Heart left ventricle (tissue), 16 donors: Measurements from ENCODE around the gene CBX2. TPM values are rescaled to one million over a fixed set of nuclear protein-coding genes. Genes with fewer than 3 reads are reported as not detected.

Experiments
- ATAC-seq, 4 donors: fragments of 200-7000 bp; cut with Tn5 transposase; one replicate each; pipeline ENCODE4 v1.9.1; 2020 to 2022; ENCODE audit warnings: moderate library complexity in 4 of 4, mild to moderate bottlenecking in 3 of 4, moderate number of reproducible peaks in 1 of 4
- DNase-seq, 5 donors: peaks; one replicate each; pipeline ENCODE4 v3.0.0-alpha.2; 2020
- H3K27ac ChIP-seq, 12 donors: fragments of 200-600 bp; sonication (generic) in 4 of 12; one replicate each; pipeline versions ENCODE4 v1.5.0 to v1.8.0; 2016 to 2022; ENCODE audit warnings: mild to moderate bottlenecking in 2 of 12
- H3K27me3 ChIP-seq, 9 donors: fragments of 200-600 bp; sonication (generic) in 2 of 9; one replicate each; pipeline versions ENCODE4 v1.5.1 to v1.8.0; 2016 to 2022; ENCODE audit warnings: mild to moderate bottlenecking in 3 of 9
- H3K36me3 ChIP-seq, 9 donors: fragments of 200-600 bp; sonication (generic) in 2 of 9; one replicate each; pipeline versions ENCODE4 v1.5.0 to v1.8.0; 2018 to 2022; ENCODE audit warnings: mild to moderate bottlenecking in 2 of 9
- H3K4me1 ChIP-seq, 12 donors: fragments of 200-600 bp; sonication (generic) in 4 of 12; one replicate each; pipeline versions ENCODE4 v1.5.0 to v1.8.0; 2016 to 2022; ENCODE audit warnings: mild to moderate bottlenecking in 3 of 12
- H3K4me3 ChIP-seq, 12 donors: fragments of 200-600 bp; sonication (generic) in 4 of 12; one replicate each; pipeline versions ENCODE4 v1.5.0 to v1.8.0; 2017 to 2022; ENCODE audit warnings: mild to moderate bottlenecking in 9 of 12, moderate library complexity in 4 of 12
- H3K9me3 ChIP-seq, 12 donors: fragments of 200-600 bp; sonication (generic) in 4 of 12; one replicate each; pipeline versions ENCODE4 v1.5.0 to v1.8.0; 2016 to 2022; ENCODE audit warnings: mild to moderate bottlenecking in 1 of 12
- CTCF ChIP-seq, 12 donors: fragments of 200-600 bp; sonication (generic) in 4 of 12; IDR thresholded peaks; one replicate each; pipeline versions ENCODE4 v1.5.0 to v1.8.0; 2018 to 2022; ENCODE audit warnings: antibody characterized with exemption in 12 of 12, mild to moderate bottlenecking in 5 of 12
- POLR2A ChIP-seq, 2 donors: fragments of 450-650 bp; IDR thresholded peaks; one replicate each; pipeline ENCODE4 v1.6.1; 2017; ENCODE audit warnings: antibody characterized with exemption in 2 of 2, mild to moderate bottlenecking in 2 of 2, moderate library complexity in 2 of 2
- whole genome bisulfite sequencing, 4 donors: extraction: QIAGEN DNeasy Blood & Tissue Kit in 2 of 4; methylation state at CpG; one replicate each; pipeline versions ENCODE4 v1.1.5 to v1.1.7; 2013 to 2018; 5-methylcytosine and 5-hydroxymethylcytosine counted together
- intact Hi-C, 10 donors: fragments of 100-400 bp; cut with DNase I; formaldehyde crosslinking; loops; one replicate each; pipeline versions ENCODE4 v1.11.1 to v1.14.2; 2022
- polyA plus RNA-seq, 2 donors: library from polyadenylated mRNA; stranded (reverse); fragments of 200-250 nt; gene quantifications; one replicate each; pipeline ENCODE4 v1.2.3, GENCODE V29; 2013
- total RNA-seq, 9 donors: library from RNA; depleted of rRNA in 2 of 9; stranded (reverse); fragments of >200 nt in 2 of 9; fragmentation: NEBNext Ultra II Directional in 3 of 9; extraction: Animal tissue kit (Norgen Biotek cat#: 25700) in 3 of 9; gene quantifications; one replicate each; pipeline versions ENCODE4 v1.1.0 to v1.2.4, GENCODE V29; 2016 to 2023
- donor health status: ischemic (EF 13 %, LVEDD 7.1; RV severe dilation, severe dysfunction).
- donor health status: healthy with polysubstance abuse.
- donor health status: DM: no; HTN: yes; CAD: no.
- donor health status: DM: no; HTN: no; CAD: no.
- donor health status: ischemic (EF 25% LVEDD 6.9; RV normal size, moderate dysfunction).
- donor health status: ischemic (EF 25% LVEDD 5.7; RV mildly dilated, moderate dysfunction).
- donor health status: healthy.
- donor health status: DM: yes; HTN: yes; CAD: no.
- donor health status: ischemic (EF 35%, LVEDD 5.7; RV mildly dilated, moderate dysfunction).
- donor health status: nonischemic (EF 11% LVEDD 7.7; RV severe dilation, severe dysfunction).
- donor health status: DM: yes; HTN: yes; CAD: no.
- donor health status: PGD.
- donor health status: ischemic (EF 29% LVEDD 5.4; RV normal size, mild dysfunction).
- donor health status: nonischemic (EF 23%, LVEDD 6.1; RV moderate dilation, normal function).

The CBX2 gene
- total and polyA plus RNA-seq, 11 donors = 2.4 to 4.3 (median 3.1) TPM

GRCh38 chr17:79802039-79802735 lies 24.2 kb downstream of the CBX2 start:
- H3K36me3 ChIP-seq = no peaks in the 10 kb centered on the region
- WGBS, 4 donors = 5 to 8% (median 7%) methylated on average over 8 to 11 of the region's 11 CpGs
- H3K9me3 ChIP-seq = no peaks in the 10 kb centered on the region
- H3K27ac ChIP-seq = no peak overlapping the region
- intact Hi-C loops = loop anchor here in 5 of 10 donors (2.0 to 10.0 kb wide), 5 partner anchors 39 to 190 kb away; no protein-coding TSS in a partner anchor
- DNase-seq (no peak), ATAC-seq (no peak)
- H3K4me3 ChIP-seq = no peak overlapping the region
- no peak for TF ChIP-seq CTCF (IDR thresholded peaks at IDR 0.05)
- no peak for TF ChIP-seq POLR2A (IDR thresholded peaks at IDR 0.05)
- H3K27me3 ChIP-seq = peaks cover 87 to 98% (median 94%) of the 10 kb centered on the region in 9 donors
- H3K4me1 ChIP-seq = peaks cover 0 to 71% (median 37%) of the 10 kb centered on the region in 12 donors

GRCh38 chr17:79802736-79803420 lies 24.9 kb downstream of the CBX2 start:
- 5 to 8% (median 6%) methylated on average over 35 to 57 of the region's 57 CpGs for WGBS, 4 donors

GRCh38 chr17:79803421-79803996 lies 25.6 kb downstream of the CBX2 start:
- H3K36me3 ChIP-seq = no peaks in the 10 kb centered on the region
- peaks cover 0 to 62% (median 27%) of the 10 kb centered on the region in 12 donors for H3K4me1 ChIP-seq
- WGBS, 4 donors = 7 to 12% (median 9%) methylated on average over 20 to 31 of the region's 31 CpGs
- ATAC-seq (no peak), DNase-seq (no peak)
- TF ChIP-seq POLR2A (IDR thresholded peaks at IDR 0.05) = no peak
- TF ChIP-seq CTCF (IDR thresholded peaks at IDR 0.05) = no peak
- H3K9me3 ChIP-seq = no peaks in the 10 kb centered on the region
- intact Hi-C loops = loop anchor here in 5 of 10 donors (2.0 to 10.0 kb wide), 5 partner anchors 37 to 189 kb away; no protein-coding TSS in a partner anchor
- peak overlapping the region in 1 of 12 donors; percentile 44 for H3K4me3 ChIP-seq
- H3K27ac ChIP-seq = no peak overlapping the region
- peaks cover 86 to 100% (median 97%) of the 10 kb centered on the region in 9 donors for H3K27me3 ChIP-seq

More at GRCh38 chr17:79802736-79803420, 24.9 kb downstream of the CBX2 start:
- Histone ChIP-seq H3K4me3 (no peak overlapping the region), H3K4me1 (peaks cover 0 to 69% (median 34%) of the 10 kb centered on the region in 12 donors), H3K9me3 (no peaks in the 10 kb centered on the region), H3K27ac (no peak overlapping the region), H3K27me3 (peaks cover 87 to 100% (median 98%) of the 10 kb centered on the region in 9 donors), H3K36me3 (no peaks in the 10 kb centered on the region)
- ATAC-seq (no peak), DNase-seq (no peak)
- TF ChIP-seq POLR2A (IDR thresholded peaks at IDR 0.05) = no peak
- intact Hi-C loops = loop anchor here in 5 of 10 donors (2.0 to 10.0 kb wide), 5 partner anchors 38 to 189 kb away; no protein-coding TSS in a partner anchor

- Histone ChIP-seq H3K4me1 (peaks cover 0 to 55% (median 21%) of the 10 kb centered on the region in 12 donors), H3K9me3 (no peaks in the 10 kb centered on the region), H3K27ac (no peak overlapping the region), H3K36me3 (no peaks in the 10 kb centered on the region), H3K4me3 (peak overlapping the region in 2 of 12 donors; percentile 25 to 44), H3K27me3 (peaks cover 85 to 100% (median 97%) of the 10 kb centered on the region in 9 donors)
- ATAC-seq (no peak), DNase-seq (no peak)
- WGBS, 4 donors = 1 to 6% (median 3%) methylated on average over 14 to 76 of the region's 76 CpGs
- TF ChIP-seq CTCF (IDR thresholded peaks at IDR 0.05) = no peak
- TF ChIP-seq POLR2A (IDR thresholded peaks at IDR 0.05) = no peak
- intact Hi-C loops = loop anchor here in 5 of 10 donors (2.0 to 10.0 kb wide), 5 partner anchors 37 to 188 kb away; no protein-coding TSS in a partner anchor
These were observed 26.3 kb downstream of the CBX2 start for GRCh38 chr17:79803997-79804855.
